K562 (cell line): ENCODE measurements around the gene CARS2. TPM values are rescaled to one million over a fixed set of nuclear protein-coding genes. Genes with fewer than 3 reads are reported as not detected.

Experiments used
- ATAC-seq: fragments of 200-7000 bp; cut with Tn5 transposase; 3 replicates; pipeline ENCODE4 v1.9.1; 2020; ENCODE audit warnings: moderate library complexity
- BruUV-seq: library from RNA; stranded (reverse); fragments of 400-500 nt; replicated peaks from 2 replicates; lab custom pipeline; 2021; lab: Mats Ljungman, UMichigan
- CTCF ChIA-PET: fragments of 300-600 bp; formaldehyde crosslinking; extraction: SDS; loops from one replicate; lab custom pipeline; 2021; ENCODE audit warnings: low intra/inter-chr PET ratio; lab: Yijun Ruan, JAX
- POLR2A ChIA-PET: fragments of 300-600, 350-650 bp; sonication (Branson Sonifier 250); formaldehyde crosslinking; extraction: SDS; loops from one replicate; lab custom pipeline; 2021; ENCODE audit warnings: antibody characterized with exemption, inconsistent platforms; lab: Yijun Ruan, JAX
- DNase-seq, 4 experiments: peaks; one replicate each; pipeline versions ENCODE4 v3.0.0 to v3.0.0-alpha.2; 2011 to 2018; ENCODE audit warnings: low spot score in 3 of 4, mixed read lengths in 3 of 4; ENCODE audit errors: extremely low read depth in 1 of 4
- FAIRE-seq: peaks from 2 replicates; lab custom pipeline; 2011; peaks lifted over from hg19 to GRCh38; lab: Jason Lieb, UNC
- H2AFZ ChIP-seq: 2 replicates; pipeline ENCODE4 v1.6.0; 2011; ENCODE audit warnings: low read depth, low read length, control low read depth, inconsistent platforms
- H3K27ac ChIP-seq: fragments of 200-600 bp; 3 replicates; pipeline ENCODE4 v1.8.0; 2011; ENCODE audit warnings: low read depth, mild to moderate bottlenecking, control low read depth, inconsistent platforms, low read length, moderate library complexity, mixed read lengths; ENCODE audit errors: extremely low read depth
- H3K27me3 ChIP-seq, 2 experiments: fragments of 300-600 bp in 1 of 2; 2 replicates in 1 of 2; 3 replicates in 1 of 2; pipeline versions ENCODE4 v1.6.0 to v1.8.0; 2011; ENCODE audit warnings: inconsistent platforms in 2 of 2, low read length in 2 of 2, mild to moderate bottlenecking in 1 of 2, mixed read lengths in 1 of 2, moderate library complexity in 1 of 2; ENCODE audit not compliant: control insufficient read depth in 2 of 2, insufficient read depth in 2 of 2
- H3K36me3 ChIP-seq: fragments of 300-600 bp; 3 replicates; pipeline ENCODE4 v1.8.0; 2011; ENCODE audit warnings: mild to moderate bottlenecking, low read length, inconsistent platforms; ENCODE audit not compliant: control insufficient read depth, insufficient read depth
- H3K4me1 ChIP-seq, 2 experiments: fragments of 200-600 bp in 1 of 2; replicated peaks in 1 of 2; 2 replicates in 1 of 2; 3 replicates in 1 of 2; pipeline versions ENCODE4 v1.5.1 to v1.8.0; 2011; ENCODE audit warnings: inconsistent platforms in 2 of 2, low read length in 2 of 2, mild to moderate bottlenecking in 1 of 2, mixed read lengths in 1 of 2, moderate library complexity in 1 of 2; ENCODE audit not compliant: control insufficient read depth in 2 of 2, insufficient read depth in 2 of 2
- H3K4me2 ChIP-seq: 2 replicates; pipeline ENCODE4 v1.6.1; 2011; ENCODE audit warnings: low read length, control low read depth, inconsistent platforms, mixed read lengths; ENCODE audit not compliant: insufficient read depth
- H3K4me3 ChIP-seq: fragments of 200-600 bp; sonication (generic), shearing (Covaris generic); 2 replicates; pipeline ENCODE4 v1.5.1; 2016; ENCODE audit warnings: control low read depth, inconsistent platforms
- H3K79me2 ChIP-seq: fragments of 200-600 bp; 3 replicates; pipeline ENCODE4 v1.8.0; 2011; ENCODE audit warnings: low read length, inconsistent platforms; ENCODE audit not compliant: control insufficient read depth, insufficient read depth
- H3K9ac ChIP-seq, 2 experiments: 2 replicates each; pipeline versions ENCODE4 v1.6.0 to v1.6.1; 2011; ENCODE audit warnings: low read depth in 2 of 2, low read length in 2 of 2, control low read depth in 1 of 2, inconsistent platforms in 1 of 2, mild to moderate bottlenecking in 1 of 2, mixed read lengths in 1 of 2; ENCODE audit not compliant: insufficient read depth in 1 of 2
- H3K9me1 ChIP-seq: one replicate; pipeline ENCODE4 v1.6.0; 2011; ENCODE audit warnings: inconsistent platforms, mild to moderate bottlenecking, low read length, moderate library complexity; ENCODE audit not compliant: control insufficient read depth, insufficient read depth
- H3K9me3 ChIP-seq: replicated peaks from 2 replicates; pipeline ENCODE4 v1.5.1; 2011; ENCODE audit warnings: low read depth, low read length, inconsistent platforms; ENCODE audit not compliant: control insufficient read depth, insufficient read depth
- H4K20me1 ChIP-seq: replicated peaks from 2 replicates; pipeline ENCODE4 v1.6.1; 2011; ENCODE audit warnings: low read length, inconsistent platforms, mixed read lengths; ENCODE audit not compliant: control insufficient read depth, insufficient read depth
- GABPB2 ChIP-seq: fragments of 250-450 bp; sonication (Bioruptor Pico); conservative IDR thresholded peaks from 2 replicates; pipeline ENCODE4 v1.5.1; 2021; ENCODE audit warnings: mild to moderate bottlenecking
- NFIC ChIP-seq: fragments of 450-650 bp; IDR thresholded peaks from 2 replicates; pipeline ENCODE4 v1.6.1; 2017; ENCODE audit warnings: mild to moderate bottlenecking, inconsistent platforms
- WGBS: fragments of 100-300 bp; shearing (Covaris generic); methylation state at CpG from one replicate; pipeline ENCODE4 v1.1.6; 2016; ENCODE audit warnings: low coverage, mixed read lengths; ENCODE audit not compliant: insufficient coverage; ENCODE audit errors: missing lambda C conversion rate; 5-methylcytosine and 5-hydroxymethylcytosine counted together
- in situ Hi-C: fragments of 300-500 bp; cut with MboI; formaldehyde crosslinking; loops from 4 replicates; pipeline ENCODE4 v1.15.0; 2018; ENCODE audit warnings: inconsistent platforms, mixed read lengths
- intact Hi-C: fragments of 100-400 bp; cut with micrococcal nuclease; formaldehyde crosslinking; loops from 2 replicates; pipeline ENCODE4 v1.14.2; 2022
- polyA plus RNA-seq, 8 experiments: library from polyadenylated mRNA; depleted of rRNA in 4 of 8; stranded (reverse) in 5 of 8; unstranded in 3 of 8; fragments of >200 nt; fragmentation: Nextera tagmentation in 2 of 8; fragmentation: Illumina TruSeq in 1 of 8; extraction: Ambion mirVana in 2 of 8; extraction: Trizol in 1 of 8; gene quantifications; 2 replicates each; pipeline versions ENCODE4 v1.2.1 to v1.2.3, GENCODE V29; 2011 to 2014; ENCODE audit warnings: inconsistent platforms in 1 of 8, missing spikeins in 1 of 8
- total RNA-seq, 7 experiments: library from RNA; depleted of rRNA in 6 of 7; stranded (reverse); fragments of >200 nt in 6 of 7; fragmentation: Illumina TruSeq in 2 of 7; extraction: Trizol in 2 of 7; gene quantifications; 2 replicates each; pipeline versions ENCODE4 v1.2.1 to v1.2.3, GENCODE V29; 2011 to 2021; ENCODE audit warnings: low replicate concordance in 1 of 7
- TF ChIP-seq, protein P1 (sequence below): sonication (generic); formaldehyde crosslinking; IDR thresholded peaks from 2 replicates; pipeline ENCODE4 v1.8.0; 2023; ENCODE audit warnings: mild to moderate bottlenecking, missing genetic modification reagents
- TF ChIP-seq, protein P2 (sequence below), 2 experiments: fragments of 450-650 bp; conservative IDR thresholded peaks; 2 replicates each; pipeline ENCODE4 v1.6.1; 2017; ENCODE audit warnings: mild to moderate bottlenecking in 2 of 2, moderate library complexity in 2 of 2

Gene CARS2
- total and polyA plus RNA-seq, 9 of the 15 experiments (the other 6 are each of a cell fraction or from before 2014, with no cell fraction given), result 1.7 to 37.4 (median 30.5) TPM

DNA sequence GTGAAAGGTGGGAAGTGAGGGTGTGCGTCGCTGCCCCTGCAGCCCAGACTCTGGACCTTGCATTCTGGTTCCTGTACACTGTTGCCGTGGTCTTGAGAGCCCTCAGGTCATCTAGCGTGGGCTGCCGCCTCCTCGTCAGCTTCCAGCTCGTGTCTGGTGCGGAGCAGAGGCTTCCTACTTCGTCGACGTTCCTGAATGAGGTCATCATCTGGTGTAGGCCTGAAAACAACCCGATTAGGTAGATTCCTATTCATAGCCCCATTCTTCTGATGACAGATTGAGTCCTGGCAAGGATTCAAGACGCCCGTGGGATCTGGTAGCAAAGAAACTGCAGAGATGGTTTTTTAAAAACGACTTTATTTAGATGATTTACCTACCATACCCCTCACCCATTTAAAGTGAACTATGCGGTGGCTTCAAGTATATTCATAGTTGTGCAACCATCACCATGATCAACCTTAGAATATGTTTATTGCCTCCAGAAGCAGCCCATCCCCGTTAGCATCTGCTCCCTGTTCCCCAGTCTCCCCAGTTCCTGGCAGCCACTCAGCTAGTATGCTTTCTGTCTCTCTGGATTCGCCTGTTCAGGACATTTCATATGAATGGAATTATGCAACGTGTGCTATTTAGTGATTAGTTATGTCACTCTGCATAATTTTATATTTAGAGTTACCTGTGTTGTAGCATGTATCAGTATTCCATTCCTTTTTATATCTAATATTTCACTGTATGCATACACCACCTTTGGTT is 76.8 kb downstream of the CARS2 start:
- DNase-seq (no peak), FAIRE-seq (no peak), ATAC-seq (no peak)
- 78% methylated on average over 18 of the region's 19 CpGs for WGBS
- TF ChIP-seq GABPB2, result no peak
- TF ChIP-seq NFIC, result peak; percentile 23
- no peak overlapping the region for H3K27ac ChIP-seq
- H3K36me3 ChIP-seq, result peaks cover 38% of the 10 kb centered on the region; the same call in 2 of the 3 replicates
- no peaks in the 10 kb centered on the region for H3K27me3 ChIP-seq
- intact Hi-C loops, result no loop called here
- no peaks in the 10 kb centered on the region for H3K9me3 ChIP-seq
- CTCF ChIA-PET, result no interaction called here
- no peaks in the 10 kb centered on the region for H3K9me1 ChIP-seq
- H3K9ac ChIP-seq, result peak overlapping the region in 1 of 2 experiments; percentile 35; a peak in 1 of 4 replicates
- no peak overlapping the region for H2AFZ ChIP-seq
- BruUV-seq, result no TSS peak
- no peak overlapping the region for H3K4me2 ChIP-seq
- peaks cover 0 to 12% of the 10 kb centered on the region in 2 experiments; a peak in 1 of 5 replicates for H3K4me1 ChIP-seq
- in situ Hi-C loops, result no loop called here
- peaks cover 27% of the 10 kb centered on the region for H3K79me2 ChIP-seq
- POLR2A ChIA-PET, result interaction anchor here (0.5 to 1.2 kb wide), 2 partner anchors 22 to 25 kb away, joined by 3 read pairs; no protein-coding TSS in a partner anchor
- no peaks in the 10 kb centered on the region for H4K20me1 ChIP-seq
- no peak overlapping the region for H3K4me3 ChIP-seq

DNA sequence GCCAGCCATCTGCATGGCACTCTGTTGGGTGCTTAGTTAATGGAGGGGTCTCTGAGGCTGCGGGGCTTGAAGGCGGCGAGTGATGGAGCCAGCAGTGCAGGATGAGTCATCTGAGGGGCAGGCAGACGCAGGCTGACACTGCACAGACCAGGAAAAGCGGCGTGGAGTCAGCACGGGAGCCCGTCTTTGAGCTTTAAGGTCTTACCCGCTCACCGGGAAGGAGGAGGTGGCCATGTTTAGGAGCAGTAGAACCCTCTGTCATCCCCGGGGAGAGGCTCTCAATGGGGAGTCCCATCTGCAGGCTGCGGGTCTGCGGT is 77.5 kb downstream of the CARS2 start:
- WGBS, result 84% methylated on average over 10 of the region's 13 CpGs
- no TSS peak for BruUV-seq
- no peak for ATAC-seq
- peaks cover 35% of the 10 kb centered on the region; the same call in 2 of the 3 replicates for H3K36me3 ChIP-seq
- H3K4me3 ChIP-seq, result no peak overlapping the region
- DNase-seq, result no peak
- no peak overlapping the region for H3K9ac ChIP-seq
- H3K9me1 ChIP-seq, result no peaks in the 10 kb centered on the region
- H3K4me1 ChIP-seq, result peaks cover 0 to 12% of the 10 kb centered on the region in 2 experiments; a peak in 1 of 5 replicates
- ChIA-PET CTCF (no interaction called here), POLR2A (interaction anchor here (1.1 kb wide), 1 partner anchor 10 kb away, joined by 6 read pairs; no protein-coding TSS in a partner anchor)
- H3K27ac ChIP-seq, result no peak overlapping the region
- no peaks in the 10 kb centered on the region for H4K20me1 ChIP-seq
- intact Hi-C loops, result no loop called here
- no peak for FAIRE-seq
- H3K9me3 ChIP-seq, result no peaks in the 10 kb centered on the region
- no peak overlapping the region for H2AFZ ChIP-seq
- in situ Hi-C loops, result no loop called here
- H3K27me3 ChIP-seq, result no peaks in the 10 kb centered on the region
- H3K4me2 ChIP-seq, result no peak overlapping the region
- H3K79me2 ChIP-seq, result peaks cover 27% of the 10 kb centered on the region
- TF ChIP-seq, protein P1, sequence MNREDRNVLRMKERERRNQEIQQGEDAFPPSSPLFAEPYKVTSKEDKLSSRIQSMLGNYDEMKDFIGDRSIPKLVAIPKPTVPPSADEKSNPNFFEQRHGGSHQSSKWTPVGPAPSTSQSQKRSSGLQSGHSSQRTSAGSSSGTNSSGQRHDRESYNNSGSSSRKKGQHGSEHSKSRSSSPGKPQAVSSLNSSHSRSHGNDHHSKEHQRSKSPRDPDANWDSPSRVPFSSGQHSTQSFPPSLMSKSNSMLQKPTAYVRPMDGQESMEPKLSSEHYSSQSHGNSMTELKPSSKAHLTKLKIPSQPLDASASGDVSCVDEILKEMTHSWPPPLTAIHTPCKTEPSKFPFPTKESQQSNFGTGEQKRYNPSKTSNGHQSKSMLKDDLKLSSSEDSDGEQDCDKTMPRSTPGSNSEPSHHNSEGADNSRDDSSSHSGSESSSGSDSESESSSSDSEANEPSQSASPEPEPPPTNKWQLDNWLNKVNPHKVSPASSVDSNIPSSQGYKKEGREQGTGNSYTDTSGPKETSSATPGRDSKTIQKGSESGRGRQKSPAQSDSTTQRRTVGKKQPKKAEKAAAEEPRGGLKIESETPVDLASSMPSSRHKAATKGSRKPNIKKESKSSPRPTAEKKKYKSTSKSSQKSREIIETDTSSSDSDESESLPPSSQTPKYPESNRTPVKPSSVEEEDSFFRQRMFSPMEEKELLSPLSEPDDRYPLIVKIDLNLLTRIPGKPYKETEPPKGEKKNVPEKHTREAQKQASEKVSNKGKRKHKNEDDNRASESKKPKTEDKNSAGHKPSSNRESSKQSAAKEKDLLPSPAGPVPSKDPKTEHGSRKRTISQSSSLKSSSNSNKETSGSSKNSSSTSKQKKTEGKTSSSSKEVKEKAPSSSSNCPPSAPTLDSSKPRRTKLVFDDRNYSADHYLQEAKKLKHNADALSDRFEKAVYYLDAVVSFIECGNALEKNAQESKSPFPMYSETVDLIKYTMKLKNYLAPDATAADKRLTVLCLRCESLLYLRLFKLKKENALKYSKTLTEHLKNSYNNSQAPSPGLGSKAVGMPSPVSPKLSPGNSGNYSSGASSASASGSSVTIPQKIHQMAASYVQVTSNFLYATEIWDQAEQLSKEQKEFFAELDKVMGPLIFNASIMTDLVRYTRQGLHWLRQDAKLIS (CRISPR knock-in tag), result no peak
- TF ChIP-seq, protein P2, sequence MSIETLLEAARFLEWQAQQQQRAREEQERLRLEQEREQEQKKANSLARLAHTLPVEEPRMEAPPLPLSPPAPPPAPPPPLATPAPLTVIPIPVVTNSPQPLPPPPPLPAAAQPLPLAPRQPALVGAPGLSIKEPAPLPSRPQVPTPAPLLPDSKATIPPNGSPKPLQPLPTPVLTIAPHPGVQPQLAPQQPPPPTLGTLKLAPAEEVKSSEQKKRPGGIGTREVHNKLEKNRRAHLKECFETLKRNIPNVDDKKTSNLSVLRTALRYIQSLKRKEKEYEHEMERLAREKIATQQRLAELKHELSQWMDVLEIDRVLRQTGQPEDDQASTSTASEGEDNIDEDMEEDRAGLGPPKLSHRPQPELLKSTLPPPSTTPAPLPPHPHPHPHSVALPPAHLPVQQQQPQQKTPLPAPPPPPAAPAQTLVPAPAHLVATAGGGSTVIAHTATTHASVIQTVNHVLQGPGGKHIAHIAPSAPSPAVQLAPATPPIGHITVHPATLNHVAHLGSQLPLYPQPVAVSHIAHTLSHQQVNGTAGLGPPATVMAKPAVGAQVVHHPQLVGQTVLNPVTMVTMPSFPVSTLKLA (conservative IDR thresholded peaks at IDR 0.05), result no peak
